Liver (tissue), 9 donors: Measurements from ENCODE around the gene NFIX. TPM values are rescaled to one million over a fixed set of nuclear protein-coding genes. Genes with fewer than 3 reads are reported as not detected.

Experiments
- DNase-seq: peaks from one replicate; pipeline ENCODE4 v3.0.0-alpha.2; 2017; ENCODE audit warnings: low spot score
- H3K27ac ChIP-seq, 2 donors: one replicate each; pipeline ENCODE4 v1.7.0; 2013; ENCODE audit warnings: inconsistent platforms in 2 of 2, low read length in 2 of 2, control low read depth in 1 of 2, low read depth in 1 of 2, mild to moderate bottlenecking in 1 of 2
- H3K27me3 ChIP-seq, 4 donors: one replicate each; pipeline versions ENCODE4 v1.6.1 to v1.7.0; 2013; ENCODE audit warnings: low read length in 3 of 4, inconsistent platforms in 1 of 4, mild to moderate bottlenecking in 1 of 4, moderate library complexity in 1 of 4; ENCODE audit not compliant: control insufficient read depth in 4 of 4, insufficient read depth in 4 of 4
- H3K36me3 ChIP-seq, 4 donors: one replicate each; pipeline versions ENCODE4 v1.6.1 to v1.7.0; 2013; ENCODE audit warnings: low read length in 3 of 4, mild to moderate bottlenecking in 3 of 4, low read depth in 1 of 4, moderate library complexity in 1 of 4; ENCODE audit not compliant: control insufficient read depth in 4 of 4, insufficient read depth in 3 of 4
- H3K4me1 ChIP-seq, 4 donors: one replicate each; pipeline versions ENCODE4 v1.6.1 to v1.7.0; 2013; ENCODE audit warnings: low read length in 3 of 4, mild to moderate bottlenecking in 3 of 4, moderate library complexity in 1 of 4; ENCODE audit not compliant: control insufficient read depth in 4 of 4, insufficient read depth in 4 of 4
- H3K4me3 ChIP-seq, 3 donors: one replicate each; pipeline versions ENCODE4 v1.6.1 to v1.7.0; 2013; ENCODE audit warnings: low read length in 3 of 3, control low read depth in 1 of 3, low read depth in 1 of 3, mild to moderate bottlenecking in 1 of 3
- H3K9ac ChIP-seq, 2 donors: one replicate each; pipeline ENCODE4 v1.7.0; 2013; ENCODE audit warnings: low read length in 2 of 2, mild to moderate bottlenecking in 2 of 2, moderate library complexity in 2 of 2, control low read depth in 1 of 2, low read depth in 1 of 2
- H3K9me3 ChIP-seq, 4 donors: one replicate each; pipeline versions ENCODE4 v1.6.1 to v1.7.0; 2013; ENCODE audit warnings: low read length in 3 of 4; ENCODE audit not compliant: control insufficient read depth in 4 of 4
- EGR1 ChIP-seq, 2 donors: IDR thresholded peaks; 2 replicates each; pipeline ENCODE4 v1.6.1; 2016 to 2018; ENCODE audit warnings: antibody characterized with exemption in 2 of 2, low read depth in 2 of 2
- FOXA1 ChIP-seq: IDR thresholded peaks from 2 replicates; pipeline ENCODE4 v1.6.1; 2016; ENCODE audit warnings: antibody characterized with exemption
- FOXA2 ChIP-seq: IDR thresholded peaks from 2 replicates; pipeline ENCODE4 v1.6.1; 2016; ENCODE audit warnings: antibody characterized with exemption
- GABPA ChIP-seq, 2 donors: IDR thresholded peaks in 1 of 2; conservative IDR thresholded peaks in 1 of 2; 2 replicates each; pipeline ENCODE4 v1.6.1; 2016; ENCODE audit warnings: antibody characterized with exemption in 2 of 2, mild to moderate bottlenecking in 1 of 2, moderate library complexity in 1 of 2
- HNF4A ChIP-seq, 2 donors: conservative IDR thresholded peaks; 2 replicates each; pipeline ENCODE4 v1.6.1; 2016; ENCODE audit warnings: antibody characterized with exemption in 2 of 2, mild to moderate bottlenecking in 2 of 2
- HNF4G ChIP-seq: IDR thresholded peaks from 2 replicates; pipeline ENCODE4 v1.6.1; 2016; ENCODE audit warnings: antibody characterized with exemption
- JUND ChIP-seq, 2 donors: IDR thresholded peaks; 2 replicates each; pipeline ENCODE4 v1.6.1; 2016; ENCODE audit warnings: antibody characterized with exemption in 2 of 2
- MAX ChIP-seq: IDR thresholded peaks from 2 replicates; pipeline ENCODE4 v1.6.1; 2016; ENCODE audit warnings: antibody characterized with exemption
- NR2F2 ChIP-seq: IDR thresholded peaks from 2 replicates; pipeline ENCODE4 v1.6.1; 2016; ENCODE audit warnings: antibody characterized with exemption
- RAD21 ChIP-seq, 2 donors: IDR thresholded peaks; 2 replicates each; pipeline ENCODE4 v1.6.1; 2016; ENCODE audit warnings: antibody characterized with exemption in 2 of 2, mild to moderate bottlenecking in 2 of 2
- REST ChIP-seq: IDR thresholded peaks from 2 replicates; pipeline ENCODE4 v1.6.1; 2016; ENCODE audit warnings: antibody characterized with exemption, mild to moderate bottlenecking
- RXRA ChIP-seq, 2 donors: IDR thresholded peaks; 2 replicates each; pipeline ENCODE4 v1.6.1; 2017 to 2018; ENCODE audit warnings: antibody characterized with exemption in 2 of 2, mild to moderate bottlenecking in 1 of 2
- SP1 ChIP-seq: IDR thresholded peaks from 2 replicates; pipeline ENCODE4 v1.6.1; 2018; ENCODE audit warnings: antibody characterized with exemption, mild to moderate bottlenecking
- TAF1 ChIP-seq: conservative IDR thresholded peaks from 2 replicates; pipeline ENCODE4 v1.6.1; 2016; ENCODE audit warnings: antibody characterized with exemption, mild to moderate bottlenecking
- YY1 ChIP-seq: IDR thresholded peaks from 2 replicates; pipeline ENCODE4 v1.6.1; 2016; ENCODE audit warnings: antibody characterized with exemption, mild to moderate bottlenecking
- ZBTB33 ChIP-seq: IDR thresholded peaks from 2 replicates; pipeline ENCODE4 v1.6.1; 2016; ENCODE audit warnings: antibody characterized with exemption
- WGBS: extraction: QIAGEN DNeasy Blood & Tissue Kit; methylation state at CpG from one replicate; pipeline ENCODE4 v1.1.7; 2013; 5-methylcytosine and 5-hydroxymethylcytosine counted together
- polyA plus RNA-seq, 2 donors: library from polyadenylated mRNA; stranded (reverse) in 1 of 2; unstranded in 1 of 2; fragments of 200-250 nt in 1 of 2; fragments of >200 nt in 1 of 2; fragmentation: Nextera tagmentation in 1 of 2; extraction: Ambion mirVana in 1 of 2; gene quantifications; one replicate each; pipeline versions ENCODE4 v1.2.1 to v1.2.3, GENCODE V29; 2013 to 2015
- total RNA-seq, 2 donors: library from RNA; depleted of rRNA; stranded (reverse); fragments of >200 nt; gene quantifications; one replicate each; pipeline ENCODE4 v1.2.3, GENCODE V29; 2014
- TF ChIP-seq, protein P1 (sequence below): IDR thresholded peaks from 2 replicates; pipeline ENCODE4 v1.6.1; 2016; ENCODE audit warnings: antibody characterized with exemption
- donor health status: healthy.
- donor health status: healthy.
- donor health status: healthy.
- donor health status: healthy.
- donor health status: healthy.

NFIX gene
- total and polyA plus RNA-seq, 4 donors, result 3.3 to 18.4 (median 12.6) TPM

DNA sequence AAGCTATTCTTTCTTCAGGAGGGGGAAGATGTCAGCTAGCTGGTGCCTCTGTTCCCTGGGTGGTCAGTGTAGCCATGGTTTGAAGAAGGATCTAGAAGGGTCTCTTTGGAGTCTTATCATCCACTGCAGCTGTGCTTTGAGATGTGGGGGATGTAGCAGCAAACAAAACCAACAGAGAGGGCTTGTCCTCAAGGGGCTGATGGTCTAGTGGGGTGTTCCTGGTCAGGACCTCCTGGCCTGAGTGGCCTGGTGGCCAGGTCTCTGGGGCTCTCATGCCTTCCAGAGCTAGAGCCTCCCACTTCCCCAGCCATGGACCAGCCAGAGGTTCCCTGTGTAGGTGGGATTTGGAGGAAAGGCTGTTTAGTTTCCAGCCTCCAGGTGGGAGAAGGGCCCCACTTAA is 67.0 kb downstream of the NFIX start:
- peaks cover 0 to 29% (median 18%) of the 10 kb centered on the region in 4 donors for H3K4me1 ChIP-seq
- no peaks in the 10 kb centered on the region for H3K36me3 ChIP-seq
- TF ChIP-seq SP1 (no peak), HNF4G (no peak), EGR1 (IDR thresholded peaks at IDR 0.05; ENCODE audit: low read depth in 2 of 2) (no peak), YY1 (no peak), TAF1 (no peak), HNF4A (conservative IDR thresholded peaks at IDR 0.05) (no peak), REST (no peak), ZBTB33 (no peak), RAD21 (IDR thresholded peaks at IDR 0.05) (no peak), NR2F2 (no peak), GABPA (IDR thresholded peaks at IDR 0.05 in 1 of 2, conservative IDR thresholded peaks at IDR 0.05 in 1 of 2) (no peak), FOXA1 (no peak), MAX (no peak), RXRA (IDR thresholded peaks at IDR 0.05) (no peak), JUND (IDR thresholded peaks at IDR 0.05) (no peak)
- TF ChIP-seq, protein P1, sequence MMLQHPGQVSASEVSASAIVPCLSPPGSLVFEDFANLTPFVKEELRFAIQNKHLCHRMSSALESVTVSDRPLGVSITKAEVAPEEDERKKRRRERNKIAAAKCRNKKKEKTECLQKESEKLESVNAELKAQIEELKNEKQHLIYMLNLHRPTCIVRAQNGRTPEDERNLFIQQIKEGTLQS, result no peak
- no peaks in the 10 kb centered on the region for H3K27me3 ChIP-seq
- no peak overlapping the region for H3K4me3 ChIP-seq
- no peak for DNase-seq
- no peak overlapping the region for H3K27ac ChIP-seq
- H3K9ac ChIP-seq, result no peak overlapping the region
- H3K9me3 ChIP-seq, result no peaks in the 10 kb centered on the region

DNA sequence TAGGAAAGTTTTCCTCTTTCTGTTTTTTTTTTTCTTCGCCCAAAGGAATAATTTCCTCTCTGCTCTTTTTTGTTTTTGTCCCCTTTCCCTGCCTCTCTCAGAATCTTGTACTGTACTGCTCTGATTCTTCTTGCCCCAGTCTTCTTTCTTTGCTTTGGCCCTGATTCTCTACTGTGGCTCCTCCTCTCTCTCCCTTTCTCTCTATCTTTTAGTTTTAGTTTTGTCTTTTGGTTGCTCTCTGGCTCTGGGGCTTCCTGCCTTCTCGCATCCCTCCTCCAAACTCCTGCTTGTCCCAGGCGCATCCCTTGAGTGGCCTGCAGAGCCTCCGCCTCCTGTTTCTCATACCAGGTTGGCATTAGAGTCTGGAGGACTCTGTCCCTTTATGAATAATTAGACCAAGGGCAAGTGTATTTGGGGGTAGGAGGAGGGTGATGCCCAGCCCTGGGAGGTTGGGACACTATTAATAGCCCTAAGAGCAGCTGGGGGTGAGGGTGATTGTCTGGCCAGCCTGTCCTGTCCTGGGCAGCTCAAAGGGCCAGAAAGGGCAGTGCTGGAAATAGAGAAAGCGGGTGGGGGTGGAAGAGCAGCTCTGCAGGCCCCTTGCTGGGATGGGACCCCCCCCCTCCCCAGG is 68.3 kb downstream of the NFIX start:
- Histone ChIP-seq H3K9me3 (no peaks in the 10 kb centered on the region), H3K27me3 (no peaks in the 10 kb centered on the region), H3K4me3 (no peak overlapping the region), H3K4me1 (peaks cover 0 to 26% (median 18%) of the 10 kb centered on the region in 4 donors), H3K36me3 (no peaks in the 10 kb centered on the region), H3K27ac (no peak overlapping the region), H3K9ac (no peak overlapping the region)
- TF ChIP-seq MAX (no peak), RAD21 (IDR thresholded peaks at IDR 0.05) (no peak), NR2F2 (no peak), RXRA (IDR thresholded peaks at IDR 0.05) (no peak), REST (no peak), YY1 (no peak), FOXA2 (no peak), SP1 (no peak), TAF1 (no peak), GABPA (IDR thresholded peaks at IDR 0.05 in 1 of 2, conservative IDR thresholded peaks at IDR 0.05 in 1 of 2) (no peak), JUND (IDR thresholded peaks at IDR 0.05) (no peak), HNF4G (no peak), EGR1 (IDR thresholded peaks at IDR 0.05; ENCODE audit: low read depth in 2 of 2) (no peak), HNF4A (conservative IDR thresholded peaks at IDR 0.05) (no peak), ZBTB33 (no peak)
- TF ChIP-seq, protein P1, result no peak
- 85% methylated on average over 5 of the region's 5 CpGs for WGBS
- DNase-seq, result no peak
